Measurements from ENCODE around the gene PNPLA2.

DNA sequence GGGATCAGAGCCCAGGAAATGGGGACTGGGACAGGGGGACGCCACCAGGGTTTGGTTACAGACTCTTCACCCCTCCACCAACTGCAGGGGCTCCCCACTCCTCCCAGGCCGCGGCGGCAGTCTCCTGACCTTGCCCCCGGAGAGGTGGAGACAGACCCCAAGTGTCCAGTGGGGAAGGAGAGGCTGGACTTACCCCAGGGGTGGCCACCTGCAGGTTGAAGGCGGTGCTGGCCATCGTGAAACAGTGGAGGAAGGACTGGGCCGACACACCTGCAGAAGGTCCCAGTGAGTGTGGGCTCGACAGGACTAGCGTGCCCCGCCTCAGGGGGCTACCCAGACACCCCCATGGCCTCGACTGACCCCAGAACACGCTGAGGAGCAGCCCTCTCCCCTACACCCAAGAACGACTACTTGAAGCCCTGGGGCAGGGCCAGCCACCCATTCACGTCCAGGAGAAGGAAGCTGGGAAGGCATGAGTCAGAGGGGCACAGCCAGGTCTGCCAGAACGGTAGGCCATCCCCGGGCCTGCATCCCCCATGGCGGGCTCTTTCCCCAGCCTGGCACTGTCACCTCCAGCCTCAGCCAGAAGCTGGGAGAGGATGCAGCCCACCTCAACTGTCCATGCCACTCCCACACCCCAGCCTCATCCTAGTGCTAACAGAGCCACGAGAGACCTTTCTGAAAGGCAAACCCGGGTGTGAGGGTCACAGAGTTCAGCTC, 43.7 kb upstream of the PNPLA2 start:
- TF ChIP-seq TOX (CRISPR knock-in tag; IDR thresholded peaks at IDR 0.05; ENCODE audit: borderline replicate concordance) (no peak), ARNTL (CRISPR knock-in tag; IDR thresholded peaks at IDR 0.05; ENCODE audit: borderline replicate concordance, low read depth) (no peak), ISL1 (CRISPR knock-in tag; IDR thresholded peaks at IDR 0.05) (no peak), ZFP30 (CRISPR knock-in tag; IDR thresholded peaks at IDR 0.05) (no peak), RARB (CRISPR knock-in tag; IDR thresholded peaks at IDR 0.05) (no peak), ZNF8 (CRISPR knock-in tag; IDR thresholded peaks at IDR 0.05) (no peak), ZFP3 (CRISPR knock-in tag; IDR thresholded peaks at IDR 0.05) (no peak), CSDC2 (CRISPR knock-in tag; IDR thresholded peaks at IDR 0.05) (no peak), OSR1 (CRISPR knock-in tag; IDR thresholded peaks at IDR 0.05) (no peak), ZNF70 (CRISPR knock-in tag; IDR thresholded peaks at IDR 0.05) (no peak), ZC3H10 (CRISPR knock-in tag; IDR thresholded peaks at IDR 0.05) (no peak)
- TF ChIP-seq, protein P1, sequence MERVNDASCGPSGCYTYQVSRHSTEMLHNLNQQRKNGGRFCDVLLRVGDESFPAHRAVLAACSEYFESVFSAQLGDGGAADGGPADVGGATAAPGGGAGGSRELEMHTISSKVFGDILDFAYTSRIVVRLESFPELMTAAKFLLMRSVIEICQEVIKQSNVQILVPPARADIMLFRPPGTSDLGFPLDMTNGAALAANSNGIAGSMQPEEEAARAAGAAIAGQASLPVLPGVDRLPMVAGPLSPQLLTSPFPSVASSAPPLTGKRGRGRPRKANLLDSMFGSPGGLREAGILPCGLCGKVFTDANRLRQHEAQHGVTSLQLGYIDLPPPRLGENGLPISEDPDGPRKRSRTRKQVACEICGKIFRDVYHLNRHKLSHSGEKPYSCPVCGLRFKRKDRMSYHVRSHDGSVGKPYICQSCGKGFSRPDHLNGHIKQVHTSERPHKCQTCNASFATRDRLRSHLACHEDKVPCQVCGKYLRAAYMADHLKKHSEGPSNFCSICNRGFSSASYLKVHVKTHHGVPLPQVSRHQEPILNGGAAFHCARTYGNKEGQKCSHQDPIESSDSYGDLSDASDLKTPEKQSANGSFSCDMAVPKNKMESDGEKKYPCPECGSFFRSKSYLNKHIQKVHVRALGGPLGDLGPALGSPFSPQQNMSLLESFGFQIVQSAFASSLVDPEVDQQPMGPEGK (CRISPR knock-in tag; IDR thresholded peaks at IDR 0.05; ENCODE audit: borderline replicate concordance), result no peak
- TF ChIP-seq, protein P2, sequence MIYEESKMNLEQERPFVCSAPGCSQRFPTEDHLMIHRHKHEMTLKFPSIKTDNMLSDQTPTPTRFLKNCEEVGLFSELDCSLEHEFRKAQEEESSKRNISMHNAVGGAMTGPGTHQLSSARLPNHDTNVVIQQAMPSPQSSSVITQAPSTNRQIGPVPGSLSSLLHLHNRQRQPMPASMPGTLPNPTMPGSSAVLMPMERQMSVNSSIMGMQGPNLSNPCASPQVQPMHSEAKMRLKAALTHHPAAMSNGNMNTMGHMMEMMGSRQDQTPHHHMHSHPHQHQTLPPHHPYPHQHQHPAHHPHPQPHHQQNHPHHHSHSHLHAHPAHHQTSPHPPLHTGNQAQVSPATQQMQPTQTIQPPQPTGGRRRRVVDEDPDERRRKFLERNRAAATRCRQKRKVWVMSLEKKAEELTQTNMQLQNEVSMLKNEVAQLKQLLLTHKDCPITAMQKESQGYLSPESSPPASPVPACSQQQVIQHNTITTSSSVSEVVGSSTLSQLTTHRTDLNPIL (CRISPR knock-in tag; IDR thresholded peaks at IDR 0.05; ENCODE audit: low read depth), result no peak
